ENCODE data around the gene MDN1.
"Not testable (repeated sequence)": the region's sequence is repeated elsewhere in the genome, so short reads cannot be mapped to it uniquely, and the experiment has no call there.

DNA sequence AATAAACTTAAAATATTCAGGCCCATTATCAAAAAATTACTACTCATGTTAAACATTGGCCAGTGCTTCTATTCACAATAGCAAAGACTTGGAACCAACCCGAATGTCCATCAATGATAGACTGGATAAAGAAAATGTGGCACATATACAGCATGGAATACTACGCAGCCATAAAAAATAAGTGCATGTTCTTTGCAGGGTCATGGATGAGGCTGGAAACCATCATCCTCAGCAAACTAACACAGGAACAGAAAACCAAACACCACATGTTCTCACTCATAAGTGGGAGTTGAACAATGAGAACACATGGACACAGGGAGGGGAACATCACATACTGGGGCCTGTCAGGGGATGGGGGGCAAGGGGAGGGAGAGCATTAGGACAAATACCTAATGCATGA lies 88.3 kb downstream of the MDN1 start:
- TF ChIP-seq, protein P1, sequence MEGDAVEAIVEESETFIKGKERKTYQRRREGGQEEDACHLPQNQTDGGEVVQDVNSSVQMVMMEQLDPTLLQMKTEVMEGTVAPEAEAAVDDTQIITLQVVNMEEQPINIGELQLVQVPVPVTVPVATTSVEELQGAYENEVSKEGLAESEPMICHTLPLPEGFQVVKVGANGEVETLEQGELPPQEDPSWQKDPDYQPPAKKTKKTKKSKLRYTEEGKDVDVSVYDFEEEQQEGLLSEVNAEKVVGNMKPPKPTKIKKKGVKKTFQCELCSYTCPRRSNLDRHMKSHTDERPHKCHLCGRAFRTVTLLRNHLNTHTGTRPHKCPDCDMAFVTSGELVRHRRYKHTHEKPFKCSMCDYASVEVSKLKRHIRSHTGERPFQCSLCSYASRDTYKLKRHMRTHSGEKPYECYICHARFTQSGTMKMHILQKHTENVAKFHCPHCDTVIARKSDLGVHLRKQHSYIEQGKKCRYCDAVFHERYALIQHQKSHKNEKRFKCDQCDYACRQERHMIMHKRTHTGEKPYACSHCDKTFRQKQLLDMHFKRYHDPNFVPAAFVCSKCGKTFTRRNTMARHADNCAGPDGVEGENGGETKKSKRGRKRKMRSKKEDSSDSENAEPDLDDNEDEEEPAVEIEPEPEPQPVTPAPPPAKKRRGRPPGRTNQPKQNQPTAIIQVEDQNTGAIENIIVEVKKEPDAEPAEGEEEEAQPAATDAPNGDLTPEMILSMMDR (IDR thresholded peaks at IDR 0.05), result not testable (repeated sequence)
- not testable (repeated sequence) for TF ChIP-seq POLR2A (IDR thresholded peaks at IDR 0.05)
